Measurements from ENCODE around the gene CMSS1. TPM values are rescaled to one million over a fixed set of nuclear protein-coding genes. Genes with fewer than 3 reads are reported as not detected.

The CMSS1 gene
- total and polyA plus RNA-seq, 2 of the 13 experiments (the other 11 are each of a cell fraction or from before 2014, with no cell fraction given): 6.4 to 48.7 TPM

GRCh38 chr3:100045696-100046095, 228.0 kb downstream of the CMSS1 start:
- Histone ChIP-seq H3K27ac (ENCODE audit: extremely low read length, insufficient read depth, low read length) (no peak overlapping the region), H3K9me3 (ENCODE audit: low read length) (no peaks in the 10 kb centered on the region), H3K4me1 (ENCODE audit: insufficient read depth, low read length) (peaks cover 44% of the 10 kb centered on the region), H3K27me3 (ENCODE audit: control insufficient read depth in 1 of 2, insufficient read depth in 2 of 2, low read length in 2 of 2) (no peaks in the 10 kb centered on the region; a peak in 1 of 5 replicates), H3K36me3 (replicated peaks in 1 of 2; ENCODE audit: control insufficient read depth in 1 of 2, insufficient read depth in 2 of 2, low read length in 2 of 2) (no peaks in the 10 kb centered on the region), H3K79me2 (ENCODE audit: insufficient read depth, low read length) (no peaks in the 10 kb centered on the region), H2AFZ (ENCODE audit: low read length) (no peak overlapping the region), H4K20me1 (ENCODE audit: insufficient read depth, low read length) (no peaks in the 10 kb centered on the region), H3K9ac (ENCODE audit: insufficient read depth, low read depth, low read length) (no peak overlapping the region), H3K4me2 (ENCODE audit: low read depth, low read length) (no peak overlapping the region), H3K4me3 (replicated peaks in 1 of 3; ENCODE audit: insufficient read depth in 1 of 3, low read depth in 2 of 3, low read length in 3 of 3) (no peak overlapping the region)
- DNase-seq (ENCODE audit: low spot score) (no peak), ATAC-seq (no peak), FAIRE-seq (no peak)
- in situ Hi-C loops (cut with HindIII; ENCODE audit: extremely low pct_ligation_motif_present, low pct_unique_long_range_greater_than_20kb) (loop anchor here (10.0 kb wide), 1 partner anchor 171 kb away; no protein-coding TSS in a partner anchor), intact Hi-C loops (cut with micrococcal nuclease; ENCODE audit: unreplicated experiment) (no loop called here)
- ChIA-PET CTCF (ENCODE audit: low intra/inter-chr PET ratio, low total read pairs) (no interaction called here), POLR2A (no interaction called here)
- 98% methylated on average over 3 of the region's 3 CpGs for WGBS (ENCODE audit: low lambda C conversion rate)
- no TSS peak for BruUV-seq (replicated peaks)
- TF ChIP-seq ZNF354B (CRISPR knock-in tag; IDR thresholded peaks at IDR 0.05) (no peak), TFE3 (CRISPR knock-in tag; IDR thresholded peaks at IDR 0.05) (no peak), ZNF142 (CRISPR knock-in tag; IDR thresholded peaks at IDR 0.05) (no peak), HHEX (CRISPR knock-in tag; IDR thresholded peaks at IDR 0.05) (no peak), MED13 (CRISPR knock-in tag; IDR thresholded peaks at IDR 0.05) (no peak), ZNF616 (CRISPR knock-in tag; IDR thresholded peaks at IDR 0.05; ENCODE audit: low read depth) (no peak), CENPBD1 (CRISPR knock-in tag; IDR thresholded peaks at IDR 0.05; ENCODE audit: borderline replicate concordance, low read depth) (no peak), ZNF263 (CRISPR knock-in tag; IDR thresholded peaks at IDR 0.05) (no peak), ZNF720 (CRISPR knock-in tag; IDR thresholded peaks at IDR 0.05) (no peak)

Measured in HepG2 (cell line).